GM12892 (cell line): ENCODE measurements around the gene GON4L.
"Not testable (repeated sequence)": the region's sequence is repeated elsewhere in the genome, so short reads cannot be mapped to it uniquely, and the experiment has no call there.

ENCODE experiments used
- DNase-seq: peaks from one replicate; pipeline ENCODE4 v3.0.0; 2011; ENCODE audit not compliant: insufficient read length
- FAIRE-seq: peaks from 2 replicates; lab custom pipeline; 2011; peaks lifted over from hg19 to GRCh38; lab: Jason Lieb, UNC
- POLR2A ChIP-seq: IDR thresholded peaks from 2 replicates; pipeline ENCODE4 v1.6.1; 2011; ENCODE audit warnings: low read depth, low read length, control low read depth
- POLR2AphosphoS5 ChIP-seq: IDR thresholded peaks from 2 replicates; pipeline ENCODE4 v1.6.1; 2011; ENCODE audit warnings: low read depth, low read length, control low read depth
- TAF1 ChIP-seq: IDR thresholded peaks from 2 replicates; pipeline ENCODE4 v1.6.1; 2011; ENCODE audit warnings: low read depth, mild to moderate bottlenecking, control low read depth, low read length, borderline replicate concordance

Gene GON4L

DNA sequence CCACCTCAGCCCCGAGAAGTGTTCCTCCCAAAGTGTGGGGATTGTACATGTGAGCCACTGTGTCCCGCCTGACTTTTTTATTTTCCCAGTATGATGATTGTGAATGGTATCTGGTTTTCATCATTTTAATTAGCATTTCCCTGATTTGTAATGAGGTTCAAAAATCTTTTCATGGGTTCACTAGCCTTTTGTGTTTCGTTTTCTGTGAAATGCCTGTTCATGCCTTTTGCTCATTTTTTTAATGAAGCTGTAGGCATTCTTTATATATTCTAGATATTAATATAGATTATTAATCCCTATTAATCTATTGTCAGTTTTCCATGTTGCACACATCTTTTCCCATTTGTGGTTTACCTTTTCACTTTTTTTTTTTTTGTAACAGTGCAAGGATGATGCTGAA is 147.6 kb downstream of the GON4L start:
- TF ChIP-seq POLR2A (no peak), POLR2AphosphoS5 (no peak), TAF1 (no peak)
- no peak for FAIRE-seq
- no peak for DNase-seq

DNA sequence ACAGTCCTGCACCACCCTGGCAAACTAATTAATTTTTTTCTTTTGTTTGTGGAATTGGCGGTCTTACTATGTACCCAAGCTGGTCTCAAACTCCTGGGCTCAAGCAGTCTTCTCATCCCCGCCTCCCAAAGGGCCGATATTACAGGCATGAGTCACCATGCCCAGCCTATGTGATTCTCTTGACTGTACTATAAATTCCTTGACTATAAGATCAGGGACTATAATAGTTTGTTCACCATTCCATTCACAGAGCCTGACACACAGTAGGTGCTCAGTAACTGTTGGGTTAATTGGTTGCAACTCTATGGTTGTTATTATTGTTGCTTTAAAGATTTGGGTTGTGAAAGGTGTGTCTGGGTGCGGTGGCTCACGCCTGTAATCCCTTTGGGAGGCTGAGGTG is 150.9 kb downstream of the GON4L start:
- TF ChIP-seq POLR2AphosphoS5 (no peak), TAF1 (no peak), POLR2A (no peak)
- DNase-seq: no peak
- no peak for FAIRE-seq

DNA sequence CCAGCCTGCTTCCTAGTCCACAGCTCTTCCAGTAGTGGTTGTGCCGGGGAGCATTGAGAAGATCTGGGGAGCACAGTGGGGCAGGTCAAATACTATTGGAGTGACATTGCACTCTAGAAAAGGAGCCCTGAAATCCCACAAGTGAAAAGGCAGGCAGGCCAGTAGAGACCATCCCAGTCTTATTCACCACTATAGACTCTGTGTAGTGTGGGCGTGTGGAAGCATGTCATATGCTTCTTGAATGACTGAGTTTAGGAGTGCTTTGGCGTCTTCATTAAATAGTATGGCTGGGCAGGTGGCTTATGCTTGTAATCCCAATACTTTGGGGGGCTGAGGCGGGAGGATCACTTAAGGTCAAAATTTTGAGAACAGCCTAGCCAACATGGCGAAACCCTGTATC is 152.6 kb downstream of the GON4L start:
- DNase-seq, FAIRE-seq: not testable (repeated sequence)

DNA sequence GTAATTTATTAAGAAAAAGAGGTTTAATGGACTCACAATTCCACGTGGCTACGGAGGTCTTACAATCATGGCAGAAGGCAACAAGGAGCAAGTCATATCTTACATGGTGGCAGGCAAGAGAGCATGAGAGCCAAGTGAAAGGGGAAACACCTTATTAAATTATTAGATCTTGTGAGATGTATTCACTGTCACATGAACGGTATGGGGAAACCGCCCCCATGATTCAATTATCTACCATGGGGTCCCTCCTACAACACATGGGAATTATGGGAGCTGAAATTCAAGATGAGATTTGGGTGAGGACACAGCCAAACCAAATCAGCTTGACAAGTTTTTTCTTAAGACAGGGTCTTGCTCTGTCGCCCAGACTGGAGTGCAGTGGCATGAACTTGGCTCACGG is 153.8 kb downstream of the GON4L start:
- no peak for TF ChIP-seq TAF1
- TF ChIP-seq POLR2A: no peak
- TF ChIP-seq POLR2AphosphoS5: no peak
- FAIRE-seq: no peak

DNA sequence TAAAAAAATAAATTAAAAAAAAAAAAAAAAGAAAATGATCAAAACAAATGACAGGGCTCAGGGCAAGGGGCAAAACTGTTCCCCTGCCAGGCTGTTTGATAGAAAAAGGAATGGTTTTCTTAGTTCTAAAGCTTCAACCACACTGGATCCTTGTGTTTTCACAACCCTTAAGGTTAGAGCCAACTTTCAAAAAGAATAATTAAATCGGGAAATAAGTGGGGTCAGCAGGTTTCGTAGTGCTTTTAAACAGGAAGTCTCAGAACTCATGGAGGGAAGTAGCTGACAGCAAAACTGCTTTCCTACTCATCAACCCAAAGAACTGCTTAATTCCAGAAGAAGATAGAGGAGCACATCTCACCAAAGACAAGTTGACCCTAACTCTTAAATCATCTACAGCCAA is 155.3 kb downstream of the GON4L start:
- not testable (repeated sequence) for DNase-seq, FAIRE-seq

More for the DNA sequence above, 153.8 kb downstream of the GON4L start:
- DNase-seq: no peak
